ENCODE measurements around the gene KRT15.

Gene KRT15
- 0 to 0.09 reads per million in 2 donors for total RNA-seq

- DNase-seq: no peak
These were observed at the start of gene KRT15 for GRCh38 chr17:41518789-41519449. KRT15 (minus strand) TSS chr17:41518890; CDS start chr17:41518827, 63 bp downstream.

GRCh38 chr17:41567317-41567716 is 48.6 kb upstream of the KRT15 start:
- no peak for DNase-seq

DNA sequence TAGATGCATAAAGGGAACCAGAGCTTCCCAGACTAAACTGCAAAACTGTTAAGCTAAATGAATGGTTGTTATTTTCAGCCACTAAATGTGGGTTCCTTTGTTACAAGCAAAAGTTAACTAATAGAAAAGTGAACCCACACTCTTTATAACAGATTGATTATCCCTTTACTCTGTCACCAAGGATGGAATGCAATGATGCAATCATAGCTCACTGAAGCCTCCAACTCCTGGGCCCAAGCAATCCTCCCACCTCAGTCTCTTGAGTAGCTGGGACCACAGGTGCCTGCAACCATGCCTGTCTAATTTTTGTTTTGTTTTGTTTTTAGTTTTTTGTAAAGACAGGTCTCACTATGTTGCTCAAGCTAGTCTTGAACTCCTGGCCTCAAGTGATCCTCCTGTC is 46.6 kb upstream of the KRT15 start:
- DNase-seq: no peak

DNA sequence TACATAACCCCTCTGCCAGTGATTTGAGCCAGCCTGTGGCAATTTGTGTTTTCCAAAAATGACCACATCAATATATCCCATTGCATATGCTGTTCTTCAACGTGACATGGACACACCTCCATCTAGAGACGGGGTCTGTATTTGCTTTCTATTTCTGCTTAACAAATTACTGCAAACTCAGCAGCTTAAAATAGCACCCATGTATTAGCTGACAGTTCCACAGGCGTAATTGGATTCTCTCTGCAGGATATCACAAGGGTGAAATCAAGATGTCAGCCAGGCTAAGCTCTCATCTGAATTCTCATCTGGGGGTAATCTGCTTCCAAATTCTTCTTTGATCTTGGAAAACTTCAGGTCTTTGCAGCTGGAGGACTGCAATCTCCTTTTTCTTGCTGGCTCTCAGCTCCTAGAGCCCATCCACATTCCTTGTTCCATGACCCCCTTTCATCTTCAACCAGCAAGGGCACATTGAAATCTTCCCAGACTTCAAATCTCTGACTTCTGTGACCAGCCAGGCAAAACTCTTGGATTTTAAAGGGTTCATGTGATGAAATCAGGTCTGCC is 45.0 kb upstream of the KRT15 start:
- no peak for DNase-seq

GRCh38 chr17:41561554-41561953 is 42.9 kb upstream of the KRT15 start:
- no peak for DNase-seq

- no peak for DNase-seq
These were observed 40.9 kb upstream of the KRT15 start for GRCh38 chr17:41559548-41559947.

DNA sequence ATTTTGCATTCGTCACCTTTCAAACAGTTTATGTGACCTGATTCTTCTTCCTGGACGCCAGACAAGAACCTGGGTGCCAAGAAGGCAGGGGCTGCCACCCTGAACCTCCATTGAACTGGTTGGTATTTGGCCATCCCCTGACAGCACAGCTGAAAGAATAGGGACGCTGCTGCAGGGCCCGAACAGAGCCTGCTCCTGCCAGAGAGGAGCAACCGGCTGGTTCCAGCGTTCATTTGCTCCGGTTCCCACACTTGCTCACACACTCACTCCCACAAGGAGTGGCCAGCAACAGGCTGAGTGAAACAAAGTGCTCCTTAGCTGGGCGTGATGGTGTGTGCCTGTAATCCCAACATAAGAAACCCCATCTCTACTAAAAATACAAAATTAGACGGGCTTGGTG is 38.2 kb upstream of the KRT15 start:
- DNase-seq: no peak

DNA sequence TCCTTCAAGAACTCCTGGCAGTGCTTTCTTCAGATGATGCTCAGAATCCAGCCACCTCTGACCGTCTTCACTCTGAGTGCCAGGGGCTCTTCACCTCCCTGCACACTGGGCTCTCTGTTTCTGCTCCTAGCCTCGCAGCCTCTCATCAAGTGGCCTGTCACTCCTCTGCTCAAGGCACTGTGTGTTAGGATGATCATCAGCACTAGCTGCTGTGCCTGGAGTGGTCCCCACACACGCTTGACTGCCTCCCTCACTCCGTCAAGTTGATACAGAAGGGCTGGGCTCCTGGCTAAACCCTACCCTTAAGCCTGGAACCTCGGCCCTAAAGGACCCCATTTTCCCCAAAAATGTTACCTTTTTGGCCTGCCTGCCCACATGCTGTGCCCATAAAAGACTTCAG is 37.6 kb upstream of the KRT15 start:
- DNase-seq: no peak

DNA sequence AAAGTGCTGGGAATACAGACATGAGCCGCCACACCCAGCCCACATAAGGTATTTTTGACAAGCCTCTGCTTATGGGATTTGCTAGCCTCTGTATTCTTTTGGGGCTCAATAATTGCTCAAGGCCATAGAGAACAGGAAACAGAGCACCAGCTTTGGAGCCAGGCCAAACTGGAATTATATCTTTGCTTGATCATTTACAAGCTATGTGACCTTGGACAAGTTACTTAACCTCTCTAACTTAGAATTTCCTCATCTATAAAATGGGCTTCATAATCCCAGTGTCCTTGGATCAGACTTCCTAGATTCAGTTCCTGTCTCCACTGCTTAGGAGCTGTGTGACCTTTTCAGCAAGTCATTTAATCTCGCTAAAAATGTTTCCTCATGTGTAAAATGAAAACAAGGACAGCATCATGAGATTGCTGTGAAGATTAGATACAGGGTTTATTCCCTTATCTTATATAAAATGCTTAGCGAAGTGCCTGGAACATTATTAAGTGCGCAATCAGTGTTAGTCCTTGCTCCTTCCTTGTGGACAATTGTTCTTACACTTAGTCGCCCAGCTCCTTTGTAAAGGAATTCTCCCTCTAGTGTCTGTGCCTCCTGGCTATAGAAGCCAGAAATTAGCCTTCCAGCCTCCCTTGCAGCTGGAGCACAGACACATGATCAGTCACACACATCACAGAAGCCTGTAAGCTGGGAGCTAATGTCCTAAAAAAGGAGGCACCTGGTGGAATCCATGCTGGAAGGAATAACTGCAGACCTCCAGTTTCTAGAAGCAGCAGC is 36.6 kb upstream of the KRT15 start:
- no peak for DNase-seq

DNA sequence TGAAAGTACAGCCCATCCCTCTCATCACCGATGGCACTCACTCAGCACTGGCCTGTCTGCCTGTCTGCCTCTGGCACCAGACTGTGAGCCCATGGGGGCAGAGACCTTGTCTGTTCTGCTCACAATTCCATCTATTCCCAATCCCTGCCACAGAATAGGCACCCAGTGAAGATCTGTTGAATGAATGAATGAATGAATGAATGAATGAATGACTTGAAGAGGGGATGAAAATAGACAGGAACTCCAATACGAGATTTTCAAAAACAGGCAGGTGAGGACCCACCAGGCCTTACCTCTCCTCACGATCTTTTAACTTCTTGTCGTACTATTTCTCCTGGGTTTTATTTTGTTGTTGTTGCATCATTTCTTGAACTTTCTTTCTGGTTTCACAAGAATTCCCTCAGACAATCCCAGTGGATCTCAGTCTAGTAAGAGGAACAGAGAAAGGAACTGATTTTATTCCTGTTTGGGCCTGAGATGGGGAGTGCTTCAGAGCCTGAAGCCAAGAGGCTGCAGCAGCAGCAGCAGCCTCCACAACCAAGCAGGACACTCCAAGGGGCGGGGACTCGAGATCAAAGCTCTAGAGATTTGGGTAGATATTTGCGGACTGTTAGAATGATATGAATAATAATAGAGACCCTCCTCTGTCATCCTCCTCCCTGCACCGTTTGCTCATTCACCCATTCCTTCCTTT is 35.4 kb upstream of the KRT15 start:
- DNase-seq: no peak

DNA sequence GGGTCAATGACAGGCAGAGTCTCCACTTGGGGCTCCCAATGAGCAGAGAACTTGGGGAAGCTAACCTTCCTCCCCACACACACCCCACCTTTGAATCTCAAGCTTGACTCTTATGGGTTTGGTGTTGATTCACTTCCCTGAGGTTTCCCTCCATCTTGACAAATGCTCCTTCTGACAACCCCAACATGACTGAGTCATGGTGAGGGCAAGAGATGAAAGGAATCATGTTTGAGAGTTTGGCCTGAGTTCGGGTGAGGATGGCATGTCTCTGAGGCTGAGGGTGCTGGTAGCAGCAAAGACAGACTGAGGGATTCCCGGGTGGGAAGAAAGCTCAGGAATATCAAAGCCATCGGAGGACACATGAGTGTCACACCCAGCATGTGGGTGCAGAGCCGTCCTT is 34.5 kb upstream of the KRT15 start:
- no peak for DNase-seq

DNA sequence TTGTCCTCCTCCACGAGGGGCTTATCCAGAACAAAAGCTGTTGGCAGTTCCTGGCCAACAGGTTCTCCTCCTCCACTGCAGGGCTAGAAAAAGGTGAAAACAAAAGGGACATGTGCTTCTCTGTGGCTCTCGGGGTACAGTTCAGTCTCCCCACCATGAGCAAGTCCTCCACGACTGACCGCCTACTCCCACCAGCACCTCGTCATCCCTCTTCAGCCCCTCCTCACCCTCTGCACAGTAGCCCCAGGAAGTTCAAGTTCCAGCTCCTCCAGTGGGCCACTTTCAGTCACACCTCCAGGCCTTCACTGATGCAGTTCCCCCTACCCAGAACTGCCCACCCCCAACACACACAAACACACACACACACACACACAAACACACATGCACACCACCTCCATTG is 33.8 kb upstream of the KRT15 start:
- no peak for DNase-seq

- DNase-seq: no peak
These were observed 32.7 kb upstream of the KRT15 start for GRCh38 chr17:41551365-41551764.

- no peak for DNase-seq
These were observed 30.9 kb upstream of the KRT15 start for GRCh38 chr17:41549596-41550039.

DNA sequence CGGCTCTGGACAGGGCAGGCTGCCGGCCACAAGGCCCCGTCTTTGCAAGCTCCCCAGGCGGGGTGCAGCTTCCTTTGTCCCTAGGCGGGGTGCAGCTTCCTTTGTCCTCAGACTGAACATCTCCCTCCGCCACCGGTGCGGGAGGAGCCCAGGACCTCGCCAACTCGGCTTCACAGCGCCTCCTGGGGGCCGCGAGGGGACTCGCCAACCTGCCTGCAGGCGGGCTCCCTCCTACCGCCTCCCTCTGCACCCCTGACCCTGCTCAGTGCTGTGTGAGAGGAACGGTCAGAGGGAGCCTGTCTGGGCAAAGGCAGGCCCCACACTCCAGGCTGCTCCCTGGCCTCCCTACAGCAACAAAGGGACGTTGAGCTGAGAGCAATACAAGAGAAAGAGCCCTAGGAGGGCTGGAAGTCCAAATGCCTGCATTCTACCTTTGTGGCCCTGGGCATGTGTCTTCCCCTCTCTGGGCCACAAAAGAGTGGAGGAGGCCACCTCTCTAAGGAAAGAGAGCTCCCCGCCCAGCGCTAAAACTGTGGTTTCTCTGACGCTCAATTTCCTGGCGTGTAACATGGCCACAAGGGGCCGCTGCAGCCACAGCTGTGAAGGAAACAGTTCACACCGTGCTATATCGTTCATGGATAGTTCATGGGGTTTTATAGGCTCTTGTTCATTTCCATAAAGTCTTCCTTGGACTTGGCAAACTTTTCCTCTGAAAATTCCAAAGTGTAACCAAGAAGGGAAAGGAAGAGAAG is 30.3 kb upstream of the KRT15 start:
- DNase-seq: peak; percentile 40

- no peak for DNase-seq
These were observed 29.5 kb upstream of the KRT15 start for GRCh38 chr17:41547921-41548843.

- no peak for DNase-seq
These were observed 28.7 kb upstream of the KRT15 start for GRCh38 chr17:41547378-41547841.

- no peak for DNase-seq
These were observed 28.1 kb upstream of the KRT15 start for GRCh38 chr17:41546819-41547218.

DNA sequence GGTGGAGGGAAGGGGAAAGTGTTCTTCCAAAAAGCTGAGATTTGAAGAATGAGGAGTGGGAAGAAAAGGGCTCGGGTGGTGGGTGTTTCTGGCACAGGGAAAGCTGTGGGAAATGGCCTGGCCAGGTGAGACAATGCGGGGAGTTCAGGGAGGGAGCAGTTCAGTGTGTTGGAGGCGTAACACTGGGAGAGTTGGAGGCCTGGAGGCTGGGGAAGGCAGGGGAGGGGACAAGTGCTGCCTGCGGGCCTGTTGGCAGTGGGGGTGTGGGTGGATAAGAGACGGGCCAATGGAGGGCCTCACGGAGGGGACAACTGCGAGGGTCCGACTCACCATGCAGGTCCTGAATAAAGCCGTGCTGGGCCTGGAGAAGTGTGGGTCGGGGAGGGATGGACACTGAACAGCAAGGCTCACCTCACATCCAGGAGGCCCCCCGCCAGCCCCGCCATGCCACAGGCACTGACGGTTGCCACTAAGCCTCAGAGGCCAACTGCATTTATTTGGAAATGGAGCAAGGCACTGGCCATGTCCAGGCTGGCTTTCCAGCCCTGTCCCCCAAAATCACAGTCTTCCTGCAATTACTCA is 27.2 kb upstream of the KRT15 start:
- no peak for DNase-seq

GRCh38 chr17:41544935-41545334 is 26.2 kb upstream of the KRT15 start:
- no peak for DNase-seq

- no peak for DNase-seq
These were observed 25.8 kb upstream of the KRT15 start for GRCh38 chr17:41544491-41544892.

Data from activated gamma-delta T cell (primary cell).